GM12878 (cell line): Measurements from ENCODE around the gene RIPPLY2. TPM values are rescaled to one million over a fixed set of nuclear protein-coding genes. Genes with fewer than 3 reads are reported as not detected.

ENCODE experiments used
- ATAC-seq: fragments of 200-7000 bp; cut with Tn5 transposase; 3 replicates; pipeline ENCODE4 v1.9.1; 2020; ENCODE audit warnings: mild to moderate bottlenecking, moderate library complexity
- BruUV-seq: library from RNA; stranded (reverse); fragments of 400-500 nt; replicated peaks from 2 replicates; lab custom pipeline; 2021; lab: Mats Ljungman, UMichigan
- CTCF ChIA-PET: fragments of 300-600 bp; sonication (Branson Sonifier 250); formaldehyde crosslinking; extraction: SDS; loops from one replicate; lab custom pipeline; 2021; ENCODE audit warnings: inconsistent platforms; lab: Yijun Ruan, JAX
- POLR2A ChIA-PET: fragments of 350-600 bp; formaldehyde crosslinking; extraction: SDS; loops from one replicate; lab custom pipeline; 2021; ENCODE audit warnings: inconsistent platforms; lab: Charles Lee
- RAD21 ChIA-PET: fragments of 300-600 bp; sonication (Branson Sonifier 250); formaldehyde crosslinking; loops from one replicate; lab custom pipeline; 2023; ENCODE audit warnings: antibody characterized with exemption; ENCODE audit not compliant: unreplicated experiment; lab: Charles Lee
- SMC1A ChIA-PET: fragments of 300-600 bp; sonication (Branson Sonifier 250); formaldehyde crosslinking; loops from one replicate; lab custom pipeline; 2023; ENCODE audit not compliant: unreplicated experiment, uncharacterized antibody; lab: Charles Lee
- DNase-seq: peaks from one replicate; pipeline ENCODE4 v3.0.0-alpha.2; 2011; ENCODE audit warnings: low read depth, low spot score
- FAIRE-seq: peaks from 3 replicates; lab custom pipeline; 2011; peaks lifted over from hg19 to GRCh38; lab: Jason Lieb, UNC
- H2AFZ ChIP-seq: 2 replicates; pipeline ENCODE4 v1.6.0; 2011; ENCODE audit warnings: low read depth, low read length, control low read depth; ENCODE audit not compliant: control insufficient read depth
- H3K27ac ChIP-seq: 2 replicates; pipeline ENCODE4 v1.5.1; 2011; ENCODE audit warnings: control low read depth; ENCODE audit not compliant: control insufficient read depth, insufficient read depth
- H3K27me3 ChIP-seq, 2 experiments: replicated peaks in 1 of 2; 2 replicates each; pipeline versions ENCODE4 v1.6.0 to v1.6.1; 2011; ENCODE audit warnings: low read length in 1 of 2; ENCODE audit not compliant: control insufficient read depth in 2 of 2, insufficient read depth in 2 of 2
- H3K36me3 ChIP-seq, 2 experiments: 2 replicates each; pipeline ENCODE4 v1.5.1; 2011; ENCODE audit warnings: low read length in 1 of 2; ENCODE audit not compliant: control insufficient read depth in 2 of 2, insufficient read depth in 2 of 2
- H3K4me1 ChIP-seq: 2 replicates; pipeline ENCODE4 v1.6.1; 2011; ENCODE audit warnings: mild to moderate bottlenecking, low read length, moderate library complexity, mixed read lengths; ENCODE audit not compliant: control insufficient read depth, insufficient read depth
- H3K4me2 ChIP-seq: 2 replicates; pipeline ENCODE4 v1.6.0; 2011; ENCODE audit warnings: control low read depth; ENCODE audit not compliant: control insufficient read depth, insufficient read depth
- H3K4me3 ChIP-seq: fragments of 200-600 bp; sonication (generic); 2 replicates; pipeline ENCODE4 v1.5.1; 2016
- H3K79me2 ChIP-seq: 2 replicates; pipeline ENCODE4 v1.6.0; 2011; ENCODE audit warnings: low read length; ENCODE audit not compliant: control insufficient read depth, insufficient read depth
- H3K9ac ChIP-seq: 2 replicates; pipeline ENCODE4 v1.8.0; 2011; ENCODE audit warnings: low read length, control low read depth, mixed read lengths; ENCODE audit not compliant: control insufficient read depth, insufficient read depth
- H3K9me3 ChIP-seq: replicated peaks from 3 replicates; pipeline ENCODE4 v1.5.1; 2011; ENCODE audit warnings: mild to moderate bottlenecking, low read length; ENCODE audit not compliant: control insufficient read depth, insufficient read depth
- H4K20me1 ChIP-seq: 2 replicates; pipeline ENCODE4 v1.6.0; 2011; ENCODE audit not compliant: control insufficient read depth, insufficient read depth
- IKZF1 ChIP-seq: fragments of 450-650 bp; conservative IDR thresholded peaks from 2 replicates; pipeline ENCODE4 v1.6.1; 2017; ENCODE audit warnings: antibody characterized with exemption, mild to moderate bottlenecking
- KDM1A ChIP-seq: fragments of 200-600 bp; sonication (generic); IDR thresholded peaks from 2 replicates; pipeline ENCODE4 v1.6.1; 2016; ENCODE audit warnings: borderline replicate concordance
- KLF5 ChIP-seq: fragments of 450-650 bp; IDR thresholded peaks from 2 replicates; pipeline ENCODE4 v1.6.1; 2014; ENCODE audit warnings: mild to moderate bottlenecking; ENCODE audit not compliant: partially characterized antibody
- SMARCA5 ChIP-seq: fragments of 450-650 bp; IDR thresholded peaks from 2 replicates; pipeline ENCODE4 v1.6.1; 2017; ENCODE audit warnings: mild to moderate bottlenecking
- SP1 ChIP-seq: IDR thresholded peaks from one replicate; pipeline ENCODE4 v1.6.1; 2011; ENCODE audit warnings: low read depth, low read length
- SRF ChIP-seq, 2 experiments: IDR thresholded peaks; 2 replicates each; pipeline ENCODE4 v1.6.1; 2011; ENCODE audit warnings: low read depth in 2 of 2, low read length in 2 of 2, mild to moderate bottlenecking in 1 of 2, moderate library complexity in 1 of 2
- WGBS: methylation state at CpG from one replicate; pipeline ENCODE4 v1.1.6; 2016; ENCODE audit warnings: low lambda C conversion rate; ENCODE audit not compliant: insufficient replicate concordance, insufficient coverage; ENCODE audit errors: missing lambda C conversion rate; 5-methylcytosine and 5-hydroxymethylcytosine counted together
- in situ Hi-C: fragments of 300-500 bp; cut with MboI; formaldehyde crosslinking; loops from 9 replicates; pipeline ENCODE4 v1.14.3; 2018; ENCODE audit warnings: mixed read lengths
- intact Hi-C: fragments of 100-400 bp; cut with micrococcal nuclease; formaldehyde crosslinking; loops from one replicate; pipeline ENCODE4 v1.14.2; 2022; ENCODE audit not compliant: unreplicated experiment
- polyA plus RNA-seq, 11 experiments: library from polyadenylated mRNA; depleted of rRNA in 4 of 11; unstranded in 6 of 11; stranded (reverse) in 5 of 11; fragments of >200 nt; fragmentation: Nextera tagmentation in 4 of 11; fragmentation: Illumina TruSeq in 1 of 11; extraction: Ambion mirVana in 4 of 11; extraction: Trizol in 1 of 11; gene quantifications; 1 replicate in 1 of 11; 2 replicates in 10 of 11; pipeline versions ENCODE4 v1.2.1 to v1.2.3, GENCODE V29; 2011 to 2016; ENCODE audit warnings: inconsistent platforms in 2 of 11, missing spikeins in 2 of 11, low read depth in 1 of 11
- total RNA-seq, 4 experiments: library from RNA; depleted of rRNA in 3 of 4; stranded (reverse); fragments of >200 nt in 3 of 4; fragmentation: Illumina TruSeq in 1 of 4; extraction: Trizol in 1 of 4; gene quantifications; 2 replicates each; pipeline versions ENCODE4 v1.2.1 to v1.2.3, GENCODE V29; 2013 to 2021
- TF ChIP-seq, protein P1 (sequence below): fragments of 450-650 bp; IDR thresholded peaks from 2 replicates; pipeline ENCODE4 v1.6.1; 2017; ENCODE audit warnings: mild to moderate bottlenecking, moderate library complexity
- TF ChIP-seq, protein P2 (sequence below), 3 experiments: IDR thresholded peaks in 2 of 3; conservative IDR thresholded peaks in 1 of 3; 2 replicates each; pipeline ENCODE4 v1.5.1; 2011; ENCODE audit warnings: low read depth in 3 of 3, low read length in 3 of 3, mild to moderate bottlenecking in 3 of 3, control low read depth in 2 of 3, moderate library complexity in 2 of 3, inconsistent platforms in 1 of 3, mixed read lengths in 1 of 3; ENCODE audit not compliant: control insufficient read depth in 2 of 3, insufficient read depth in 1 of 3; ENCODE audit errors: extremely low read depth in 1 of 3
- TF ChIP-seq, protein P3 (sequence below): fragments of 450-650 bp; IDR thresholded peaks from 2 replicates; pipeline ENCODE4 v1.6.1; 2017; ENCODE audit warnings: antibody characterized with exemption, mild to moderate bottlenecking, moderate library complexity
- TF ChIP-seq, protein P4 (sequence below): fragments of 150-350 bp; IDR thresholded peaks from 2 replicates; pipeline ENCODE4 v1.6.1; 2016; ENCODE audit warnings: low read depth, low read length

Gene RIPPLY2
- total and polyA plus RNA-seq, 10 of the 15 experiments (the other 5 are each of a cell fraction or from before 2014, with no cell fraction given): 0.09 to 0.51 (median 0.17) TPM; not detected in 7

DNA sequence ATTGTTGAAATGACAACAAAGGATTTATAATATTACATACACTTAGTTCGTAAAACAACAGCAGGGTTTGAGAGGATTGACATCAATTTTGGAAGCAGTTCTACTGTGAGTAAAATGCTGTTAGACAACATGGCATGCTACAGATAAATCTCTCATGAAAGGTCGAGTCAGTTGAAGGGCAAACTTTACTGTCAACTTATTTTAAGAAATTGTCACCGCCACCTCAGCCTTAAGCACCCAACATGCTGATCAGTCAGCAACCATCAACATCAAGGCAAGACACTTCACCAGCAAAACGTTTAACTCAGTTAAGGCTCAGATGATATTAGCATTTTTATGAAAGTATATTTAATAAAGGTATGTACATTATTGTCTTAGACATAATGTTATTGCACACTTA lies 37.4 kb downstream of the RIPPLY2 start (continued):
- TF ChIP-seq, protein P1, sequence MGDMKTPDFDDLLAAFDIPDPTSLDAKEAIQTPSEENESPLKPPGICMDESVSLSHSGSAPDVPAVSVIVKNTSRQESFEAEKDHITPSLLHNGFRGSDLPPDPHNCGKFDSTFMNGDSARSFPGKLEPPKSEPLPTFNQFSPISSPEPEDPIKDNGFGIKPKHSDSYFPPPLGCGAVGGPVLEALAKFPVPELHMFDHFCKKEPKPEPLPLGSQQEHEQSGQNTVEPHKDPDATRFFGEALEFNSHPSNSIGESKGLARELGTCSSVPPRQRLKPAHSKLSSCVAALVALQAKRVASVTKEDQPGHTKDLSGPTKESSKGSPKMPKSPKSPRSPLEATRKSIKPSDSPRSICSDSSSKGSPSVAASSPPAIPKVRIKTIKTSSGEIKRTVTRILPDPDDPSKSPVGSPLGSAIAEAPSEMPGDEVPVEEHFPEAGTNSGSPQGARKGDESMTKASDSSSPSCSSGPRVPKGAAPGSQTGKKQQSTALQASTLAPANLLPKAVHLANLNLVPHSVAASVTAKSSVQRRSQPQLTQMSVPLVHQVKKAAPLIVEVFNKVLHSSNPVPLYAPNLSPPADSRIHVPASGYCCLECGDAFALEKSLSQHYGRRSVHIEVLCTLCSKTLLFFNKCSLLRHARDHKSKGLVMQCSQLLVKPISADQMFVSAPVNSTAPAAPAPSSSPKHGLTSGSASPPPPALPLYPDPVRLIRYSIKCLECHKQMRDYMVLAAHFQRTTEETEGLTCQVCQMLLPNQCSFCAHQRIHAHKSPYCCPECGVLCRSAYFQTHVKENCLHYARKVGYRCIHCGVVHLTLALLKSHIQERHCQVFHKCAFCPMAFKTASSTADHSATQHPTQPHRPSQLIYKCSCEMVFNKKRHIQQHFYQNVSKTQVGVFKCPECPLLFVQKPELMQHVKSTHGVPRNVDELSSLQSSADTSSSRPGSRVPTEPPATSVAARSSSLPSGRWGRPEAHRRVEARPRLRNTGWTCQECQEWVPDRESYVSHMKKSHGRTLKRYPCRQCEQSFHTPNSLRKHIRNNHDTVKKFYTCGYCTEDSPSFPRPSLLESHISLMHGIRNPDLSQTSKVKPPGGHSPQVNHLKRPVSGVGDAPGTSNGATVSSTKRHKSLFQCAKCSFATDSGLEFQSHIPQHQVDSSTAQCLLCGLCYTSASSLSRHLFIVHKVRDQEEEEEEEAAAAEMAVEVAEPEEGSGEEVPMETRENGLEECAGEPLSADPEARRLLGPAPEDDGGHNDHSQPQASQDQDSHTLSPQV: no peak
- no peak for TF ChIP-seq SP1
- TF ChIP-seq IKZF1: no peak
- TF ChIP-seq SMARCA5: no peak
- TF ChIP-seq, protein P2, sequence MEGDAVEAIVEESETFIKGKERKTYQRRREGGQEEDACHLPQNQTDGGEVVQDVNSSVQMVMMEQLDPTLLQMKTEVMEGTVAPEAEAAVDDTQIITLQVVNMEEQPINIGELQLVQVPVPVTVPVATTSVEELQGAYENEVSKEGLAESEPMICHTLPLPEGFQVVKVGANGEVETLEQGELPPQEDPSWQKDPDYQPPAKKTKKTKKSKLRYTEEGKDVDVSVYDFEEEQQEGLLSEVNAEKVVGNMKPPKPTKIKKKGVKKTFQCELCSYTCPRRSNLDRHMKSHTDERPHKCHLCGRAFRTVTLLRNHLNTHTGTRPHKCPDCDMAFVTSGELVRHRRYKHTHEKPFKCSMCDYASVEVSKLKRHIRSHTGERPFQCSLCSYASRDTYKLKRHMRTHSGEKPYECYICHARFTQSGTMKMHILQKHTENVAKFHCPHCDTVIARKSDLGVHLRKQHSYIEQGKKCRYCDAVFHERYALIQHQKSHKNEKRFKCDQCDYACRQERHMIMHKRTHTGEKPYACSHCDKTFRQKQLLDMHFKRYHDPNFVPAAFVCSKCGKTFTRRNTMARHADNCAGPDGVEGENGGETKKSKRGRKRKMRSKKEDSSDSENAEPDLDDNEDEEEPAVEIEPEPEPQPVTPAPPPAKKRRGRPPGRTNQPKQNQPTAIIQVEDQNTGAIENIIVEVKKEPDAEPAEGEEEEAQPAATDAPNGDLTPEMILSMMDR (IDR thresholded peaks at IDR 0.05 in 2 of 3, conservative IDR thresholded peaks at IDR 0.05 in 1 of 3; ENCODE audit: control insufficient read depth in 2 of 3, extremely low read depth in 1 of 3, insufficient read depth in 1 of 3, low read depth in 3 of 3, low read length in 3 of 3): no peak

DNA sequence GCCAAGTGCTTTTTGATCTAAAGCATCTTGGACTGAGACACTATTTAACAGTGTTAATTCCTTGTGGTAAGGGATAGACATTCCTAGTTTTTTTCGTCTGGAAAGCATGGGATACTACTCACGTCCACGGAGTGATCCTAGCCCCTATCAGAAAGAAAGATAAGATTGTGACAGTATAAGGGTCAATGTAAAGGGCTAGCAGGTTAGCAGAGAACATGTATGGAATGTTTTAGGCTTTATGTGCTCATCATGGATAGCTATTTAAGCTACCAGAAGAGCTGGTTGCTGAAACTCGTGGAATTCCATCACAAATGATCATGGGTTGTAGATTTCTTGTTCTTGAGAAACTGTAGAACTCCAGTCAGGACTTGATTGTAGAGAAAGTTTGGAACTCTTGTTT lies 38.4 kb downstream of the RIPPLY2 start:
- intact Hi-C loops: no loop called here
- Histone ChIP-seq H2AFZ (no peak overlapping the region), H3K4me1 (no peaks in the 10 kb centered on the region), H3K4me2 (no peak overlapping the region), H4K20me1 (no peaks in the 10 kb centered on the region), H3K79me2 (no peaks in the 10 kb centered on the region; the same call in 1 of the 2 replicates), H3K4me3 (no peak overlapping the region), H3K27ac (no peak overlapping the region), H3K27me3 (no peaks in the 10 kb centered on the region), H3K9me3 (peaks cover 2% of the 10 kb centered on the region; the same call in 1 of the 3 replicates), H3K9ac (no peak overlapping the region), H3K36me3 (peaks cover 0 to 6% of the 10 kb centered on the region in 2 experiments; a peak in 1 of 4 replicates)
- DNase-seq (no peak), FAIRE-seq (no peak), ATAC-seq (no peak)
- in situ Hi-C loops: loop anchor here (5.0 kb wide), 1 partner anchor 331 kb away; no protein-coding TSS in a partner anchor
- 97% methylated on average over 4 of the region's 4 CpGs for WGBS
- ChIA-PET CTCF (no interaction called here), RAD21 (no interaction called here), SMC1A (no interaction called here), POLR2A (no interaction called here)
- TF ChIP-seq KDM1A (no peak), SRF (IDR thresholded peaks at IDR 0.05; ENCODE audit: low read depth in 2 of 2, low read length in 2 of 2) (no peak), KLF5 (no peak)
- TF ChIP-seq, protein P3, sequence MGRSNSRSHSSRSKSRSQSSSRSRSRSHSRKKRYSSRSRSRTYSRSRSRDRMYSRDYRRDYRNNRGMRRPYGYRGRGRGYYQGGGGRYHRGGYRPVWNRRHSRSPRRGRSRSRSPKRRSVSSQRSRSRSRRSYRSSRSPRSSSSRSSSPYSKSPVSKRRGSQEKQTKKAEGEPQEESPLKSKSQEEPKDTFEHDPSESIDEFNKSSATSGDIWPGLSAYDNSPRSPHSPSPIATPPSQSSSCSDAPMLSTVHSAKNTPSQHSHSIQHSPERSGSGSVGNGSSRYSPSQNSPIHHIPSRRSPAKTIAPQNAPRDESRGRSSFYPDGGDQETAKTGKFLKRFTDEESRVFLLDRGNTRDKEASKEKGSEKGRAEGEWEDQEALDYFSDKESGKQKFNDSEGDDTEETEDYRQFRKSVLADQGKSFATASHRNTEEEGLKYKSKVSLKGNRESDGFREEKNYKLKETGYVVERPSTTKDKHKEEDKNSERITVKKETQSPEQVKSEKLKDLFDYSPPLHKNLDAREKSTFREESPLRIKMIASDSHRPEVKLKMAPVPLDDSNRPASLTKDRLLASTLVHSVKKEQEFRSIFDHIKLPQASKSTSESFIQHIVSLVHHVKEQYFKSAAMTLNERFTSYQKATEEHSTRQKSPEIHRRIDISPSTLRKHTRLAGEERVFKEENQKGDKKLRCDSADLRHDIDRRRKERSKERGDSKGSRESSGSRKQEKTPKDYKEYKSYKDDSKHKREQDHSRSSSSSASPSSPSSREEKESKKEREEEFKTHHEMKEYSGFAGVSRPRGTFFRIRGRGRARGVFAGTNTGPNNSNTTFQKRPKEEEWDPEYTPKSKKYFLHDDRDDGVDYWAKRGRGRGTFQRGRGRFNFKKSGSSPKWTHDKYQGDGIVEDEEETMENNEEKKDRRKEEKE: no peak
- TF ChIP-seq, protein P4, sequence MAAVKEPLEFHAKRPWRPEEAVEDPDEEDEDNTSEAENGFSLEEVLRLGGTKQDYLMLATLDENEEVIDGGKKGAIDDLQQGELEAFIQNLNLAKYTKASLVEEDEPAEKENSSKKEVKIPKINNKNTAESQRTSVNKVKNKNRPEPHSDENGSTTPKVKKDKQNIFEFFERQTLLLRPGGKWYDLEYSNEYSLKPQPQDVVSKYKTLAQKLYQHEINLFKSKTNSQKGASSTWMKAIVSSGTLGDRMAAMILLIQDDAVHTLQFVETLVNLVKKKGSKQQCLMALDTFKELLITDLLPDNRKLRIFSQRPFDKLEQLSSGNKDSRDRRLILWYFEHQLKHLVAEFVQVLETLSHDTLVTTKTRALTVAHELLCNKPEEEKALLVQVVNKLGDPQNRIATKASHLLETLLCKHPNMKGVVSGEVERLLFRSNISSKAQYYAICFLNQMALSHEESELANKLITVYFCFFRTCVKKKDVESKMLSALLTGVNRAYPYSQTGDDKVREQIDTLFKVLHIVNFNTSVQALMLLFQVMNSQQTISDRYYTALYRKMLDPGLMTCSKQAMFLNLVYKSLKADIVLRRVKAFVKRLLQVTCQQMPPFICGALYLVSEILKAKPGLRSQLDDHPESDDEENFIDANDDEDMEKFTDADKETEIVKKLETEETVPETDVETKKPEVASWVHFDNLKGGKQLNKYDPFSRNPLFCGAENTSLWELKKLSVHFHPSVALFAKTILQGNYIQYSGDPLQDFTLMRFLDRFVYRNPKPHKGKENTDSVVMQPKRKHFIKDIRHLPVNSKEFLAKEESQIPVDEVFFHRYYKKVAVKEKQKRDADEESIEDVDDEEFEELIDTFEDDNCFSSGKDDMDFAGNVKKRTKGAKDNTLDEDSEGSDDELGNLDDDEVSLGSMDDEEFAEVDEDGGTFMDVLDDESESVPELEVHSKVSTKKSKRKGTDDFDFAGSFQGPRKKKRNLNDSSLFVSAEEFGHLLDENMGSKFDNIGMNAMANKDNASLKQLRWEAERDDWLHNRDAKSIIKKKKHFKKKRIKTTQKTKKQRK: no peak
- no TSS peak for BruUV-seq
